A673 (cell line): ENCODE measurements around the gene LRBA. TPM values are rescaled to one million over a fixed set of nuclear protein-coding genes. Genes with fewer than 3 reads are reported as not detected.

Source experiments
- BruUV-seq: library from RNA; stranded (reverse); fragments of 400-500 nt; replicated peaks from 2 replicates; lab custom pipeline; 2021; lab: Mats Ljungman, UMichigan
- CTCF ChIA-PET: fragments of 300-600 bp; sonication (Branson Sonifier 250); formaldehyde crosslinking; loops from one replicate; lab custom pipeline; 2022; ENCODE audit warnings: antibody characterized with exemption; lab: Charles Lee
- POLR2A ChIA-PET: fragments of 300-600 bp; sonication (Branson Sonifier 250); formaldehyde crosslinking; loops from one replicate; lab custom pipeline; 2022; ENCODE audit warnings: antibody characterized with exemption; ENCODE audit not compliant: low non-redundant PET; lab: Charles Lee
- DNase-seq: peaks from one replicate; pipeline ENCODE4 v3.0.0-alpha.2; 2015; ENCODE audit warnings: low spot score
- H3K27ac ChIP-seq: fragments of 200-600 bp; sonication (generic); 2 replicates; pipeline ENCODE4 v1.5.1; 2016; ENCODE audit warnings: mixed run types, low read depth, mild to moderate bottlenecking, mixed read lengths, antibody characterized with exemption, low read length; ENCODE audit not compliant: poor library complexity, severe bottlenecking
- H3K27me3 ChIP-seq: fragments of 200-600 bp; sonication (generic); replicated peaks from 2 replicates; pipeline ENCODE4 v1.6.1; 2017; ENCODE audit warnings: mixed run types, low read depth, mild to moderate bottlenecking, mixed read lengths, antibody characterized with exemption, low read length; ENCODE audit not compliant: insufficient read depth, poor library complexity
- H3K36me3 ChIP-seq: fragments of 200-600 bp; sonication (generic); 2 replicates; pipeline ENCODE4 v1.6.1; 2016; ENCODE audit warnings: mixed run types, mild to moderate bottlenecking, mixed read lengths, antibody characterized with exemption, low read length; ENCODE audit not compliant: insufficient read depth, poor library complexity, severe bottlenecking
- H3K4me1 ChIP-seq: fragments of 200-600 bp; sonication (generic); 2 replicates; pipeline ENCODE4 v1.6.1; 2017; ENCODE audit warnings: mixed run types, mild to moderate bottlenecking, mixed read lengths, antibody characterized with exemption, low read length; ENCODE audit not compliant: insufficient read depth, poor library complexity, severe bottlenecking
- H3K4me3 ChIP-seq: fragments of 200-600 bp; sonication (generic); 2 replicates; pipeline ENCODE4 v1.5.1; 2016; ENCODE audit warnings: low read depth, mixed run types, mild to moderate bottlenecking, mixed read lengths, low read length; ENCODE audit not compliant: poor library complexity, severe bottlenecking
- H3K9me3 ChIP-seq: fragments of 200-600 bp; sonication (generic); 2 replicates; pipeline ENCODE4 v1.6.1; 2016; ENCODE audit warnings: mixed run types, low read depth, mild to moderate bottlenecking, mixed read lengths, antibody characterized with exemption, low read length; ENCODE audit not compliant: poor library complexity, severe bottlenecking
- EZH2 ChIP-seq: fragments of 200-600 bp; sonication (generic); IDR thresholded peaks from 2 replicates; pipeline ENCODE4 v1.6.1; 2017; ENCODE audit warnings: borderline replicate concordance, low read depth, mild to moderate bottlenecking, mixed read lengths, antibody characterized with exemption, low read length; ENCODE audit not compliant: poor library complexity, severe bottlenecking
- intact Hi-C: fragments of 100-400 bp; cut with micrococcal nuclease; formaldehyde crosslinking; loops from one replicate; pipeline ENCODE4 v1.10.0; 2022; ENCODE audit not compliant: unreplicated experiment
- total RNA-seq: library from RNA; stranded (reverse); gene quantifications from 2 replicates; pipeline ENCODE4 v1.2.3, GENCODE V29; 2021
- TF ChIP-seq, protein P1 (sequence below): fragments of 300-800, 200-600 bp; sonication (generic); conservative IDR thresholded peaks from 2 replicates; pipeline ENCODE4 v1.5.1; 2017; ENCODE audit warnings: low read depth, mild to moderate bottlenecking, antibody characterized with exemption, low read length, moderate library complexity, mixed read lengths

LRBA gene
- total RNA-seq, 1 experiment from 2014 or later: 35.7 TPM

DNA sequence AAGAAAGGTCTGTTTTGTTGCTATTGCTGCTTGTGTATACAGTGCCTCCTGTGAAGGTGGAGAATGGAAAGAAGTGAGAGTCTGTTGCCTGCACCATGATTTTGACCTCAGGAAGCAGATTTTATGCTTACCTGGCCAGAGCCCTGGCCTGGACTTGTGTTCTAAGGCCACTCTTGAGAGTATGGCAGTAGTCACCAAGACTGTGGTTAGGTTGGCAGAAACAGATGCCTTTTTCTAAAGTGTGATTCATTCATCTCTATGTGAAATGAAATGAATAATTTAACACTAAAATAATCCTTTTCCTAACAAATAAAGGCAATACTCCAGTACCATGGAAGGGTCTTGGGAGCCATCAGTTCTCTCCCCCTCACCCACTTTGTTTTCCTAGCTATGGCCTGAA lies 775.1 kb downstream of the LRBA start:
- DNase-seq: no peak
- TF ChIP-seq EZH2: no peak
- TF ChIP-seq, protein P1, sequence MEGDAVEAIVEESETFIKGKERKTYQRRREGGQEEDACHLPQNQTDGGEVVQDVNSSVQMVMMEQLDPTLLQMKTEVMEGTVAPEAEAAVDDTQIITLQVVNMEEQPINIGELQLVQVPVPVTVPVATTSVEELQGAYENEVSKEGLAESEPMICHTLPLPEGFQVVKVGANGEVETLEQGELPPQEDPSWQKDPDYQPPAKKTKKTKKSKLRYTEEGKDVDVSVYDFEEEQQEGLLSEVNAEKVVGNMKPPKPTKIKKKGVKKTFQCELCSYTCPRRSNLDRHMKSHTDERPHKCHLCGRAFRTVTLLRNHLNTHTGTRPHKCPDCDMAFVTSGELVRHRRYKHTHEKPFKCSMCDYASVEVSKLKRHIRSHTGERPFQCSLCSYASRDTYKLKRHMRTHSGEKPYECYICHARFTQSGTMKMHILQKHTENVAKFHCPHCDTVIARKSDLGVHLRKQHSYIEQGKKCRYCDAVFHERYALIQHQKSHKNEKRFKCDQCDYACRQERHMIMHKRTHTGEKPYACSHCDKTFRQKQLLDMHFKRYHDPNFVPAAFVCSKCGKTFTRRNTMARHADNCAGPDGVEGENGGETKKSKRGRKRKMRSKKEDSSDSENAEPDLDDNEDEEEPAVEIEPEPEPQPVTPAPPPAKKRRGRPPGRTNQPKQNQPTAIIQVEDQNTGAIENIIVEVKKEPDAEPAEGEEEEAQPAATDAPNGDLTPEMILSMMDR: no peak
- Histone ChIP-seq H3K27ac (no peak overlapping the region), H3K4me1 (peaks cover 28% of the 10 kb centered on the region), H3K36me3 (no peaks in the 10 kb centered on the region), H3K27me3 (no peaks in the 10 kb centered on the region), H3K9me3 (no peaks in the 10 kb centered on the region), H3K4me3 (no peak overlapping the region)
- BruUV-seq: no TSS peak
- intact Hi-C loops: loop anchor here (5.0 kb wide), 2 partner anchors 243 to 328 kb away; no protein-coding TSS in a partner anchor
- POLR2A ChIA-PET: no interaction called here
- CTCF ChIA-PET: no interaction called here

DNA sequence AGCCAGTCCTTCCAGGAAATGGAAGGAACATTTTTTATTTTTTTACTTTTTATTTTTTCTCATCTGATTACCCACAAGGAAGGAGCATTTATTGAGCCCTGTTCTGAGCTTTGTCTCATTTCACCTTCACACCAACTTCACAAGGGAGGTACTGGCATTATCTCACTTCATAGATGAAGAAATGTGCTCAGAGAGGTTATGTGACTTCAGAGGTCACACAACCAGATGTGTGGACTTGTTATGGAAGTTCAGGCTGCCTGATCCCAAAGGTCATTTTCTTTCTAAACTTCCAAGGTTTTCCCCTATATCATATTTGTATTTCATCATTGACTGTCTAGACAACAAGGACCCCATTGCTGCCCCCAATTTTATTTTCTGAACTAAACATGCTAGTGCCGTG lies 776.5 kb downstream of the LRBA start:
- CTCF ChIA-PET: no interaction called here
- no peaks in the 10 kb centered on the region for H3K27me3 ChIP-seq
- H3K4me1 ChIP-seq: peaks cover 18% of the 10 kb centered on the region
- H3K27ac ChIP-seq: no peak overlapping the region
- H3K36me3 ChIP-seq: no peaks in the 10 kb centered on the region
- no peaks in the 10 kb centered on the region for H3K9me3 ChIP-seq
- BruUV-seq: no TSS peak
- TF ChIP-seq, protein P1: no peak
- TF ChIP-seq EZH2: no peak
- DNase-seq: no peak
- H3K4me3 ChIP-seq: no peak overlapping the region
- intact Hi-C loops: no loop called here
- POLR2A ChIA-PET: no interaction called here

DNA sequence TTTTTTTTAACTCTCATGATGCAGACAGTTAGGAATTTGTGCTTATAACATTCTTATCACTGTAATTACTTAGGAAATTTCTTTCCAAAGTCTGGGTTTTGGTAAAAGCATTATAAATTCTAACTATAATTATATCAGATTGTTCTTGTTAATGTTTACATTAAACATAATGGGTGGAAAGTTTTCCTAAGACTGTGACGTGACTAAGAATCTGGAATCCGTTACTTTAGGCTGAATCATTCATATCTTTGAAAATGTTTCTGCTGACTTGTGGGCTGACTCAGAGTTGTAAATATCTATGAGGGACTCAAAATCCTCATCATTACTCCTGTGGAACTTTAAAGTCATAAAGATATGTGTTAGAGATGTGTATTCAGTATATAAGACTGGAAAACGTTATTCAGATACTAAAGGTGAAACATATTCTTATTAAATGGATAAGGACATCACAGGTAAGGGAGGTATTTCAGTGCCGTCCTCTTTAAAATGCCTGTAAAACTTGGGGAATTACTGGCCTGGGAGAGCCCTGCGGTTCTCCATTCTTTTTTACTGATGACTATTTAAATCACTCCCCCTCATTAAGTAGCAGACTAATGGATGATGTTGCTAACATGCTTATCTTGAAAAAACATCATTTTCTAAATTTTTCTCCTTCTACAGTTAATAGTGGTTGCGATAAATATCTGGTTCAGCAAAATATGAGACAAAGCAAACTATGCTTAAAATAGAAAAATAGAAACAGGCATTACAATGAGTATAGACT lies 777.8 kb downstream of the LRBA start:
- ChIA-PET CTCF (no interaction called here), POLR2A (no interaction called here)
- H3K27ac ChIP-seq: no peak overlapping the region
- H3K4me3 ChIP-seq: no peak overlapping the region
- TF ChIP-seq, protein P1: no peak
- no peak for TF ChIP-seq EZH2
- no peaks in the 10 kb centered on the region for H3K36me3 ChIP-seq
- intact Hi-C loops: no loop called here
- H3K4me1 ChIP-seq: peaks cover 18% of the 10 kb centered on the region
- no peaks in the 10 kb centered on the region for H3K9me3 ChIP-seq
- BruUV-seq: no TSS peak
- H3K27me3 ChIP-seq: no peaks in the 10 kb centered on the region
- peak; percentile 51 for DNase-seq
